GM20431 (cell line): ENCODE measurements around the gene C20orf144.
"Not testable (repeated sequence)": the region's sequence is repeated elsewhere in the genome, so short reads cannot be mapped to it uniquely, and the experiment has no call there.

Experiments
- in situ Hi-C: fragments of 300-500 bp; cut with MseI, MboI; formaldehyde crosslinking; loops from one replicate; pipeline ENCODE4 v1.15.0; 2020; ENCODE audit warnings: low sequenced_read_pairs; ENCODE audit not compliant: unreplicated experiment

The C20orf144 gene

GRCh38 chr20:33687993-33688937 is 26.1 kb downstream of the C20orf144 start:
- in situ Hi-C loops, result no loop called here

DNA sequence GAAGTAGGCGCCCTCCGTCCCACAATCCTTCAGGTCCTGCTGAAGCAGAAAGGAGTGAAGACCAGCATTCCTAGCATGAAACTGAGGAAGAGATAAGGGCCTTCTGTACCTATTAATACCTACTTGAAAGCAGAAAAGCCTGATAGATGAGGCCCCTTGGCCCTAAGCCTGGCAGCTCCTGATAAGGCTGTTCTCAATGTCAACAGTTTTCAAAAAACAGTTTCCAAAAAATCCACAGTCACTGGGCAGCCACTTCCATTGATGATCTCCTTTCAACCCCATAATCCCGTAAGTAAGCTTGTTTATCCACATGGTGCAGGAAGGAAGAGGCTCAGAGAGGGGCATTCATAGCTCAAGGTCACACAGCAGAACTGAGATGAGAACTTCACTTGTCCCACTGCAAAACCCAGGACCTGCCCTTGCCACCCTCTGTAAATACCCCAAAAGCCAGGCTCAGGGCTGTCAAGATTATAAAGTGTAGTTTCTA is 26.9 kb downstream of the C20orf144 start:
- in situ Hi-C loops, result no loop called here

DNA sequence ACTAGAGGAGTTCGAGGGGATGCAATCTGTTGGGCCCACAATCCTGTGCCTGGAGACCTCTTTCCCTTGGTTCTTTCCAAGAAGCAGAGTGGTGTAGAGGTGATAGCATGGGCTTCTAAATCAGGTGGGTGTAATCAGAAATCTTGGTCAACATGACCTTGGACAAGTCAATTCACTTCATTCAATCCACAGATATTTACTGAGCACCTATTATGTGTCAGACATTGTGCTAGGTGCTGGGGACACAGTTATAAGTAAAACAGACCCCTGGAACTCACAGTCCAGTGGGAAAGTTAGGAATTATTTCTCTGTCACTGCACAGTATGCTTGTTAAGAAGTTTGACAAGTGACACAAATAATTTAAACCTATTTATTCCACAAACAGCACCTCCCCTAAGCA is 27.4 kb downstream of the C20orf144 start:
- in situ Hi-C loops, result no loop called here

GRCh38 chr20:33689973-33690372 is 27.8 kb downstream of the C20orf144 start:
- in situ Hi-C loops, result no loop called here

- in situ Hi-C loops, result no loop called here
These were observed 31.2 kb downstream of the C20orf144 start for GRCh38 chr20:33693289-33693688.

- in situ Hi-C loops, result no loop called here
These were observed 31.9 kb downstream of the C20orf144 start for GRCh38 chr20:33693741-33694638.

DNA sequence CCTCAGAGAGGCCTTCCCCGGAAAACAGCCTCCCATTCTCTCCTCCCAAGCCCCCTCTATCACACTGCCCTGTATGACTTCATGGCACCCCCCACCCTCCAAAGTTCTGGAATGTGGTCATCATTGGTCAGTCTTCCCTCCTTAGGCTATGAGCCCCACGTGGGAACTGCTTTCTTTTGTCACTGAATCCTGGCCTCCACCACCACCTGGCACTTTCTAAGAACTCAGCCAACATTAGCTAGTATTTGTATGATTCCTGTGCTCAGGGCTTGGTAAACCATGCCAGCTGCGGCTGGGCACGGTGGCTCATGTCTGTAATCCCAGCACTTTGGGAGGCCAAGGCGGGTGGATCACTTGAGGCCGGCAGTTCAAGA is 32.5 kb downstream of the C20orf144 start:
- in situ Hi-C loops, result no loop called here

- in situ Hi-C loops, result no loop called here
These were observed 34.3 kb downstream of the C20orf144 start for GRCh38 chr20:33696448-33696847.

GRCh38 chr20:33697129-33697528 is 35.0 kb downstream of the C20orf144 start:
- in situ Hi-C loops, result no loop called here

DNA sequence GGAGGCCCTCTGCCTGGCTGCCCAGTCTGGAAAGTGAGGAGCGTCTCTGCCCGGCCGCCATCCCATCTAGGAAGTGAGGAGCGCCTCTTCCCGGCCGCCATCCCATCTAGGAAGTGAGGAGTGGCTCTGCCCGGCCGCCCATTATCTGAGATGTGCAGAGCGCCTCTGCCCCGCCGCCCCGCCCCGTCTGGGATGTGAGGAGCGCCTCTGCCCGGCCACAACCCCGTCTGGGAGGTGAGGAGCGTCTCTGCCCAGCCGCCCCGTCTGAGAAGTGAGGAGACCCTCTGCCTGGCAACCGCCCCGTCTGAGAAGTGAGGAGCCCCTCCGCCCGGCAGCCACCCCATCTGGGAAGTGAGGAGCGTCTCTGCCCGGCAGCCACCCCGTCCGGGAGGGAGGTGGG is 36.8 kb downstream of the C20orf144 start:
- in situ Hi-C loops, result not testable (repeated sequence)

- in situ Hi-C loops, result not testable (repeated sequence)
These were observed 38.7 kb downstream of the C20orf144 start for GRCh38 chr20:33700696-33701441.

DNA sequence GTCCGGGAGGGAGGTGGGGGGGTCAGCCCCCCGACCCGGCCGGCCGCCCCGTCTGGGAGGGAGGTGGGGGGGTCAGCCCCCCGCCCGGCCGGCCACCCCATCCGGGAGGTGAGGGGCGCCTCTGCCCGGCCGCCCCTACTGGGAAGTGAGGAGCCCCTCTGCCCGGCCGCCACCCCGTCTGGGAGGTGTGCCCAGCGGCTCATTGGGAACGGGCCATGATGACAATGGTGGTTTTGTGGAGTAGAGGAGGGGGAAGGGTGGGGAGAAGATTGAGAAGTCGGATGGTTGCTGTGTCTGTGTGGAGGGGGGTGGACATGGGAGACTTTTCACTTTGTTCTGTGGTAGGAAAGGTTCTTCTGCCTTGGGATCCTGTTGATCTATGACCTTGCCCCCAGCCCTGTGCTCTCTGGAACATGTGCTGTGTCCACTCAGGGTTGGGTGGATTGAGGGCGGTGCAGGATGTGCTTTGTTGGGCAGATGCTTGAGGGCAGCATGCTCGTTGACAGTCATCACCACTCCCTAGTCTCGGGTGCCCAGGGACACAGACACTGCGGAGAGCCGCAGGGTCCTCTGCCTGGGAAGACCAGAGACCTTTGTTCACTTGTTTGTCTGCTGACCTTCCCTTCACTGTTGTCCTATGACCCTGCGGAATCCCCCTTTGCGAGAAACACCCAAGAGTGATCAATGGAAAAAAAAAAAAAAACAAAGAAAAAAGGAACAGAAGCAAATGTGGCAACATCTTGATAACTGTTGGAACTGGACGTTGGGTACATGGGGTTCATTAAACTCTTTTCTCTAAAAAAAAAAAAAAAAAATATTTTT is 39.7 kb downstream of the C20orf144 start:
- in situ Hi-C loops, result no loop called here

DNA sequence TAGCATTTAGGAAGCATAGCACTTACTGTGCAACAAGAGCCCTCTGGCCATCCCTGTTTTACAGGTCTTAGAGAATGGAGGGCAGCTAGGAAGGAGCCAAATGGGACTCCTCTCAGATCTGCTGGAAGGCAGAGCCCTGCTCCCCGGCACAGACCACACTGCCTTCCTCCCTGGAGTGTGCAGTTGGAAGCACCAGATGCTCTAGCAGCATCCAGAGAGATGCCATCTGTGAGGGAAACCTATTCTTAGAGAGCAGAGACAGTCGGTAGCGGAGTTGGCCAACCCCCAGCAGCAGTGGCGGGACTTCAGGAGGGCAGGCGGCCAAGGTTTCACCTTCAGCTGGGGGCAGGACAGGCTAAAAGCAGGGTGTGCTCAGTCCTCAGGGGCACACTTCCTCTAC is 40.7 kb downstream of the C20orf144 start:
- in situ Hi-C loops, result no loop called here

- in situ Hi-C loops, result no loop called here
These were observed 41.5 kb downstream of the C20orf144 start for GRCh38 chr20:33703498-33704137.

DNA sequence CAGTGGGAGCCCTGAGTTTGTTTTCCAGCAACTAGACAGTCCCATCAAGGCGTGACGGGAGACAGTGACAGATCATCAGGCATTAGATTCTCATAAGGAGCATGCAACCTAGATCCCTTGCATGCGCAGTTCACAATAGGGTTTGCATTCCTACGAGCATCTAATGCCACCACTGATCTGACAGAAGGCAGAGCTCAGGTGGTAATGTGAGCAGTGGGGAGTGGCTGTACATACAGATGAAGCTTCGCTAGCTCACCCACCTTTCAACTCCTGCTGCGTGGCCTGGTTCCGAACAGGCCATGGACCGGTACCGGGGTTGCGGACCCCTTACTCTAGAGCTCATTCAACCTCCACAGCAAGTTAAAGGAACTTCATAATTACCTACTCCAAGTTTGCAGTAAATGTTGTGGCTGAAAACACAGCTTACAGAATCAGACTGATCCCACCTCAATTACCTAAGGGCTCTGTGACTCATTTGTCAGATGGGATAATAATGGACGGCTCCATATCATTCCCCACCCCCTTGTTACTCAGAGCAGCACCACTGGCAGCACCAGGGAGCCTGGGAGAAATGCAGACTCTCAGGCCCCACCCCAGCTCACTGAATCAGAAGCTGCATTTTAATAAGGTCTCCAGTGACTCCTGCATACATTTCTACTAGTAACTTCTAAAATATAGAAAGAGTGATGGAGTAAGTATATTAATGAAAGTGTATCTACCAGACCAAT is 42.2 kb downstream of the C20orf144 start:
- in situ Hi-C loops, result no loop called here

DNA sequence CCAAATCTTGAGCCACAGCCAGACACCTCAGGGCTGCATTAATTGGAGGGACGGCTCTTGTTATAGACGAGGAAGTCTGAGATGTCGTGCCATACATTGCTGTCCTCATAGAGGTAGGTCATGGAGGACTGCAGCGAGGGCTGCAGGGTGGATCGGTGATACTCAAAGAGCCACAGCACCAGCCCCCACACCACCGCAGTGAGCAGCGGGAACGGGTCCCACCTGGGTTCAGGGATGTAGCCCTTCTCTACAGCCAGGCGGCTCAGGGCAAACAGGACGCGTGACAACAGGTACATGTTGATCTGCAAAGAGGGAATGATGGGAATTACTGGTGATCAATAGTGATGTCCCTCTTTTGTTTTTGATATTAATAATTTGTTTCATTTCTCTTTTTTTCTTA is 45.5 kb downstream of the C20orf144 start:
- in situ Hi-C loops, result no loop called here

DNA sequence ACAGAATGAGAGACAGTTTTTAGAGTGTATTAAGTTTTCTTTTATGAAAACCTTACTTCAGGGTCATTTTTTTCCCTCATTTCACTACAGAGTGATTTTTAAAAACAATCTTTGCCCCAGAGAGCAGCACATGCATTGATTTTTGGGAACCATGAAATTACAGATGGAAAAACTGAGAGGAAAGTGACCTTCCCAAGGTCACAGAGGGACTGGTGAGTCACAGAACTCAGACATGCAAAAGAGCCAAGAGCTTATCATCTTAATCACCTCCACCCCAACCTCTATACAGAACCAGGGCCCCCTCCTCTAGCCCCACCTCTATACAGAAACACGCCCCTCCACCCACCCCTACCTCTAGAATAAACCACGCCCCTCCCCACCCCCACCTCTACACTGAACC is 47.3 kb downstream of the C20orf144 start:
- in situ Hi-C loops, result no loop called here

DNA sequence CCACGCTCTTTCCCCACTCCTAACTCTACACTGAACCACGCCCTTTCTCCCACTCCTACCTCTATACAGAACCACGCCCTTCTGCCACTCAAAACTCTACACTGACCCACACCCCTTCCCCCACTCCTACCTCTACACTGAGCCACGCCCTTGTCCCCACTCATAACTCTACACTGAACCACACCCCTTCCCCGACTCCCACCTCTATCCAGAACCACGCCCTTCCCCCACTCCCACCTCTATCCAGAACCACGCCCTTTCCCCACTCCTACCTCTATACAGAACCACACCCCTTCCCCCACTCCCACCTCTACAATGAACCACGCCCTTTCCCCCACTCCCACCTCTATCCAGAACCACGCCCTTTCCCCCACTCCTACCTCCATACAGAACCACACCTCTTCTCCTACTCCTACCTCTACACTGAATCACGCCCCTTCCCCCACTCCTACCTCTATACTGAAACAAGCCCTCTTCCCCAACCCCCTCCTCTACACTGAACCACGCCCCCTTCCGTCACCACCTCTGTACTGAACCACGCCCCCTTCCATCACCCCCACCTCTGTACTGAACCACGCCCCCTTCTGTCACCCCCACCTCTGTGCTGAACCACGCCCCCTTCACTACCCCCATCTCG is 47.9 kb downstream of the C20orf144 start:
- in situ Hi-C loops, result no loop called here
